K562 (cell line): ENCODE data around the gene TIMM17A. TPM values are rescaled to one million over a fixed set of nuclear protein-coding genes. Genes with fewer than 3 reads are reported as not detected.

Experiments used
- ATAC-seq: fragments of 200-7000 bp; cut with Tn5 transposase; 3 replicates; pipeline ENCODE4 v1.9.1; 2020; ENCODE audit warnings: moderate library complexity
- BruUV-seq: library from RNA; stranded (reverse); fragments of 400-500 nt; replicated peaks from 2 replicates; lab custom pipeline; 2021; lab: Mats Ljungman, UMichigan
- CTCF ChIA-PET: fragments of 300-600 bp; formaldehyde crosslinking; extraction: SDS; loops from one replicate; lab custom pipeline; 2021; ENCODE audit warnings: low intra/inter-chr PET ratio; lab: Yijun Ruan, JAX
- POLR2A ChIA-PET: fragments of 300-600, 350-650 bp; sonication (Branson Sonifier 250); formaldehyde crosslinking; extraction: SDS; loops from one replicate; lab custom pipeline; 2021; ENCODE audit warnings: antibody characterized with exemption, inconsistent platforms; lab: Yijun Ruan, JAX
- DNase-seq, 4 experiments: peaks; one replicate each; pipeline versions ENCODE4 v3.0.0 to v3.0.0-alpha.2; 2011 to 2018; ENCODE audit warnings: low spot score in 3 of 4, mixed read lengths in 3 of 4; ENCODE audit errors: extremely low read depth in 1 of 4
- FAIRE-seq: peaks from 2 replicates; lab custom pipeline; 2011; peaks lifted over from hg19 to GRCh38; lab: Jason Lieb, UNC
- H2AFZ ChIP-seq: 2 replicates; pipeline ENCODE4 v1.6.0; 2011; ENCODE audit warnings: low read depth, low read length, control low read depth, inconsistent platforms
- H3K27ac ChIP-seq: fragments of 200-600 bp; 3 replicates; pipeline ENCODE4 v1.8.0; 2011; ENCODE audit warnings: low read depth, mild to moderate bottlenecking, control low read depth, inconsistent platforms, low read length, moderate library complexity, mixed read lengths; ENCODE audit errors: extremely low read depth
- H3K27me3 ChIP-seq, 2 experiments: fragments of 300-600 bp in 1 of 2; 2 replicates in 1 of 2; 3 replicates in 1 of 2; pipeline versions ENCODE4 v1.6.0 to v1.8.0; 2011; ENCODE audit warnings: inconsistent platforms in 2 of 2, low read length in 2 of 2, mild to moderate bottlenecking in 1 of 2, mixed read lengths in 1 of 2, moderate library complexity in 1 of 2; ENCODE audit not compliant: control insufficient read depth in 2 of 2, insufficient read depth in 2 of 2
- H3K36me3 ChIP-seq: fragments of 300-600 bp; 3 replicates; pipeline ENCODE4 v1.8.0; 2011; ENCODE audit warnings: mild to moderate bottlenecking, low read length, inconsistent platforms; ENCODE audit not compliant: control insufficient read depth, insufficient read depth
- H3K4me1 ChIP-seq, 2 experiments: fragments of 200-600 bp in 1 of 2; replicated peaks in 1 of 2; 2 replicates in 1 of 2; 3 replicates in 1 of 2; pipeline versions ENCODE4 v1.5.1 to v1.8.0; 2011; ENCODE audit warnings: inconsistent platforms in 2 of 2, low read length in 2 of 2, mild to moderate bottlenecking in 1 of 2, mixed read lengths in 1 of 2, moderate library complexity in 1 of 2; ENCODE audit not compliant: control insufficient read depth in 2 of 2, insufficient read depth in 2 of 2
- H3K4me2 ChIP-seq: 2 replicates; pipeline ENCODE4 v1.6.1; 2011; ENCODE audit warnings: low read length, control low read depth, inconsistent platforms, mixed read lengths; ENCODE audit not compliant: insufficient read depth
- H3K4me3 ChIP-seq: fragments of 200-600 bp; sonication (generic), shearing (Covaris generic); 2 replicates; pipeline ENCODE4 v1.5.1; 2016; ENCODE audit warnings: control low read depth, inconsistent platforms
- H3K79me2 ChIP-seq: fragments of 200-600 bp; 3 replicates; pipeline ENCODE4 v1.8.0; 2011; ENCODE audit warnings: low read length, inconsistent platforms; ENCODE audit not compliant: control insufficient read depth, insufficient read depth
- H3K9ac ChIP-seq, 2 experiments: 2 replicates each; pipeline versions ENCODE4 v1.6.0 to v1.6.1; 2011; ENCODE audit warnings: low read depth in 2 of 2, low read length in 2 of 2, control low read depth in 1 of 2, inconsistent platforms in 1 of 2, mild to moderate bottlenecking in 1 of 2, mixed read lengths in 1 of 2; ENCODE audit not compliant: insufficient read depth in 1 of 2
- H3K9me1 ChIP-seq: one replicate; pipeline ENCODE4 v1.6.0; 2011; ENCODE audit warnings: inconsistent platforms, mild to moderate bottlenecking, low read length, moderate library complexity; ENCODE audit not compliant: control insufficient read depth, insufficient read depth
- H3K9me3 ChIP-seq: replicated peaks from 2 replicates; pipeline ENCODE4 v1.5.1; 2011; ENCODE audit warnings: low read depth, low read length, inconsistent platforms; ENCODE audit not compliant: control insufficient read depth, insufficient read depth
- H4K20me1 ChIP-seq: replicated peaks from 2 replicates; pipeline ENCODE4 v1.6.1; 2011; ENCODE audit warnings: low read length, inconsistent platforms, mixed read lengths; ENCODE audit not compliant: control insufficient read depth, insufficient read depth
- ARID3B ChIP-seq: fragments of 250-450 bp; sonication (Bioruptor Pico); IDR thresholded peaks from 2 replicates; pipeline ENCODE4 v1.4.0; 2020; ENCODE audit warnings: borderline replicate concordance
- BCOR ChIP-seq: fragments of 450-650 bp; IDR thresholded peaks from 2 replicates; pipeline ENCODE4 v1.6.1; 2016
- E2F6 ChIP-seq, 2 experiments: IDR thresholded peaks; 2 replicates each; pipeline ENCODE4 v1.6.1; 2011; ENCODE audit warnings: borderline replicate concordance in 1 of 2, control low read depth in 1 of 2, low read depth in 1 of 2, low read length in 1 of 2, mild to moderate bottlenecking in 1 of 2, mixed read lengths in 1 of 2, moderate library complexity in 1 of 2; ENCODE audit not compliant: insufficient read depth in 1 of 2, insufficient read length in 1 of 2, poor library complexity in 1 of 2, severe bottlenecking in 1 of 2; ENCODE audit errors: extremely low read depth in 1 of 2
- HDGF ChIP-seq: fragments of 450-650 bp; IDR thresholded peaks from 2 replicates; pipeline ENCODE4 v1.6.1; 2016
- KDM1A ChIP-seq, 2 experiments: fragments of 450-650 bp; IDR thresholded peaks; 2 replicates each; pipeline ENCODE4 v1.6.1; 2016; ENCODE audit warnings: mild to moderate bottlenecking in 2 of 2
- L3MBTL2 ChIP-seq: fragments of 450-650 bp; IDR thresholded peaks from 2 replicates; pipeline ENCODE4 v1.6.1; 2016; ENCODE audit warnings: mild to moderate bottlenecking, moderate library complexity
- MEF2D ChIP-seq: conservative IDR thresholded peaks from 2 replicates; pipeline ENCODE4 v1.6.1; 2016; ENCODE audit warnings: low read depth, missing genetic modification characterization, missing compliant biosample characterization
- MIER1 ChIP-seq: fragments of 450-650 bp; IDR thresholded peaks from 2 replicates; pipeline ENCODE4 v1.6.1; 2016; ENCODE audit warnings: antibody characterized with exemption, mild to moderate bottlenecking, low read depth
- NR4A1 ChIP-seq, 2 experiments: fragments of 250-450 bp in 1 of 2; fragments of 450-650 bp in 1 of 2; sonication (Bioruptor Pico) in 1 of 2; IDR thresholded peaks; 2 replicates each; pipeline versions ENCODE4 v1.4.0 to v1.6.1; 2016 to 2020; ENCODE audit warnings: mild to moderate bottlenecking in 2 of 2, missing compliant biosample characterization in 1 of 2, missing genetic modification characterization in 1 of 2, moderate library complexity in 1 of 2
- SMAD1 ChIP-seq: fragments of 150-350 bp; IDR thresholded peaks from 2 replicates; pipeline ENCODE4 v1.6.1; 2014; ENCODE audit warnings: low read length, low read depth; ENCODE audit not compliant: partially characterized antibody
- SMAD4 ChIP-seq: fragments of 250-450 bp; sonication (Bioruptor Pico); conservative IDR thresholded peaks from 2 replicates; pipeline ENCODE4 v1.8.0; 2021; ENCODE audit warnings: inconsistent platforms, mild to moderate bottlenecking, moderate library complexity
- YBX1 ChIP-seq: fragments of 450-650 bp; IDR thresholded peaks from 2 replicates; pipeline ENCODE4 v1.7.1; 2016; ENCODE audit warnings: mild to moderate bottlenecking
- ZFP36 ChIP-seq: fragments of 150-350 bp; IDR thresholded peaks from 2 replicates; pipeline ENCODE4 v1.6.1; 2018; ENCODE audit warnings: low read length, low read depth; ENCODE audit not compliant: partially characterized antibody
- ZKSCAN3 ChIP-seq: fragments of 250-450 bp; sonication (Bioruptor Pico); IDR thresholded peaks from 2 replicates; pipeline ENCODE4 v1.4.0; 2020
- ZNF398 ChIP-seq: fragments of 250-450 bp; sonication (Bioruptor Pico); IDR thresholded peaks from 2 replicates; pipeline ENCODE4 v1.8.0; 2021; ENCODE audit warnings: moderate library complexity, mild to moderate bottlenecking, inconsistent platforms
- ZNF668 ChIP-seq: fragments of 250-450 bp; sonication (Bioruptor Pico); IDR thresholded peaks from 2 replicates; pipeline ENCODE4 v1.8.0; 2022; ENCODE audit warnings: mild to moderate bottlenecking, inconsistent platforms
- WGBS: fragments of 100-300 bp; shearing (Covaris generic); methylation state at CpG from one replicate; pipeline ENCODE4 v1.1.6; 2016; ENCODE audit warnings: low coverage, mixed read lengths; ENCODE audit not compliant: insufficient coverage; ENCODE audit errors: missing lambda C conversion rate; 5-methylcytosine and 5-hydroxymethylcytosine counted together
- in situ Hi-C: fragments of 300-500 bp; cut with MboI; formaldehyde crosslinking; loops from 4 replicates; pipeline ENCODE4 v1.15.0; 2018; ENCODE audit warnings: inconsistent platforms, mixed read lengths
- intact Hi-C: fragments of 100-400 bp; cut with micrococcal nuclease; formaldehyde crosslinking; loops from 2 replicates; pipeline ENCODE4 v1.14.2; 2022
- polyA plus RNA-seq, 8 experiments: library from polyadenylated mRNA; depleted of rRNA in 4 of 8; stranded (reverse) in 5 of 8; unstranded in 3 of 8; fragments of >200 nt; fragmentation: Nextera tagmentation in 2 of 8; fragmentation: Illumina TruSeq in 1 of 8; extraction: Ambion mirVana in 2 of 8; extraction: Trizol in 1 of 8; gene quantifications; 2 replicates each; pipeline versions ENCODE4 v1.2.1 to v1.2.3, GENCODE V29; 2011 to 2014; ENCODE audit warnings: inconsistent platforms in 1 of 8, missing spikeins in 1 of 8
- total RNA-seq, 7 experiments: library from RNA; depleted of rRNA in 6 of 7; stranded (reverse); fragments of >200 nt in 6 of 7; fragmentation: Illumina TruSeq in 2 of 7; extraction: Trizol in 2 of 7; gene quantifications; 2 replicates each; pipeline versions ENCODE4 v1.2.1 to v1.2.3, GENCODE V29; 2011 to 2021; ENCODE audit warnings: low replicate concordance in 1 of 7

TIMM17A gene
- total and polyA plus RNA-seq, 9 of the 15 experiments (the other 6 are each of a cell fraction or from before 2014, with no cell fraction given), result 116 to 744 (median 180) TPM

GRCh38 chr1:202016811-202017748, 61.8 kb downstream of the TIMM17A start:
- TF ChIP-seq L3MBTL2 (peak; percentile 86), ZFP36 (no peak), YBX1 (no peak), ZKSCAN3 (CRISPR knock-in tag) (0 out of 2 replicates have a peak, but pooled peaks have one; percentile 31), ZNF398 (no peak), MIER1 (no peak), HDGF (peak; percentile 59; the same call in 1 of the 2 replicates), NR4A1 (CRISPR knock-in tag; IDR thresholded peaks at IDR 0.05) (no peak), NR4A1 (tag; IDR thresholded peaks at IDR 0.05) (peak; percentile 28; the same call in 1 of the 2 replicates), SMAD1 (no peak), SMAD4 (CRISPR knock-in tag) (peak; percentile 56; the same call in 1 of the 2 replicates), BCOR (0 out of 2 replicates have a peak, but pooled peaks have one; percentile 31), E2F6 (IDR thresholded peaks at IDR 0.05; ENCODE audit: borderline replicate concordance in 1 of 2, extremely low read depth in 1 of 2, insufficient read depth in 1 of 2, insufficient read length in 1 of 2, low read depth in 1 of 2, low read length in 1 of 2, poor library complexity in 1 of 2, severe bottlenecking in 1 of 2) (peak in 1 of 2 experiments; percentile 37), KDM1A (IDR thresholded peaks at IDR 0.05) (0 out of 4 replicates have a peak, but pooled peaks of 1 of the 2 experiments have one; percentile 6), MEF2D (tag) (0 out of 2 replicates have a peak, but pooled peaks have one; percentile 15), ARID3B (CRISPR knock-in tag) (no peak), ZNF668 (0 out of 2 replicates have a peak, but pooled peaks have one; percentile 59)
- TF ChIP-seq, all 486 proteins: peak for 10
- Histone ChIP-seq H3K4me1 (peaks cover 22 to 45% of the 10 kb centered on the region in 2 experiments), H3K79me2 (no peaks in the 10 kb centered on the region), H3K4me2 (no peak overlapping the region; the same call in 1 of the 2 replicates), H3K4me3 (no peak overlapping the region), H3K9me1 (no peaks in the 10 kb centered on the region), H4K20me1 (0 out of 2 replicates have a peak, but pooled peaks cover 2% of the 10 kb centered on the region), H3K36me3 (no peaks in the 10 kb centered on the region), H2AFZ (peak overlapping the region; percentile 23; the same call in 1 of the 2 replicates), H3K27ac (no peak overlapping the region), H3K27me3 (peaks cover 2 to 9% of the 10 kb centered on the region in 2 experiments; a peak in 3 of 5 replicates), H3K9me3 (no peaks in the 10 kb centered on the region), H3K9ac (peak overlapping the region in 1 of 2 experiments; percentile 49; a peak in 1 of 4 replicates)
- DNase-seq (no peak), FAIRE-seq (no peak), ATAC-seq (no peak)
- no TSS peak for BruUV-seq
- ChIA-PET CTCF (interaction anchor here (1.0 to 1.2 kb wide), 2 partner anchors 101 to 117 kb away, joined by 3 read pairs; no protein-coding TSS in a partner anchor), POLR2A (interaction anchor here (0.5 to 1.3 kb wide), 6 partner anchors 11 to 167 kb away, joined by 3 to 5 read pairs (median 4); no protein-coding TSS in a partner anchor)
- WGBS, result 65% methylated on average over 21 of the region's 21 CpGs
- intact Hi-C loops (no loop called here), in situ Hi-C loops (no loop called here)
